Lower lobe of right lung (tissue), 2 donors: ENCODE measurements around the gene MYADML2. TPM values are rescaled to one million over a fixed set of nuclear protein-coding genes. Genes with fewer than 3 reads are reported as not detected.
A peak's percentile ranks its signal among the peaks of the same experiment; 100 is the strongest.

Experiments used
- ATAC-seq, 2 donors: fragments of 200-7000 bp; cut with Tn5 transposase; one replicate each; pipeline ENCODE4 v1.9.1; 2020 to 2022; ENCODE audit warnings: mild to moderate bottlenecking in 2 of 2, moderate library complexity in 2 of 2
- DNase-seq: peaks from one replicate; pipeline ENCODE4 v3.0.0-alpha.2; 2020
- H3K27ac ChIP-seq: fragments of 200-600 bp; one replicate; pipeline ENCODE4 v1.8.0; 2022
- H3K27me3 ChIP-seq: fragments of 200-600 bp; one replicate; pipeline ENCODE4 v1.8.0; 2022; ENCODE audit warnings: low read depth
- H3K36me3 ChIP-seq: fragments of 200-600 bp; one replicate; pipeline ENCODE4 v1.8.0; 2022; ENCODE audit warnings: mild to moderate bottlenecking
- H3K4me1 ChIP-seq: fragments of 200-600 bp; one replicate; pipeline ENCODE4 v1.8.0; 2022
- H3K4me3 ChIP-seq: fragments of 200-600 bp; one replicate; pipeline ENCODE4 v1.8.0; 2022; ENCODE audit warnings: mild to moderate bottlenecking
- H3K9me3 ChIP-seq: fragments of 200-600 bp; one replicate; pipeline ENCODE4 v1.8.0; 2022
- CTCF ChIP-seq: fragments of 200-600 bp; IDR thresholded peaks from one replicate; pipeline ENCODE4 v1.8.0; 2022; ENCODE audit warnings: antibody characterized with exemption, mild to moderate bottlenecking
- intact Hi-C: fragments of 100-400 bp; cut with DNase I; formaldehyde crosslinking; loops from one replicate; pipeline ENCODE4 v1.11.0; 2022
- total RNA-seq: library from RNA; stranded (reverse); fragmentation: NEBNext Ultra II Directional; extraction: Animal tissue kit (Norgen Biotek cat#: 25700); gene quantifications from one replicate; pipeline ENCODE4 v1.2.1, GENCODE V29; 2021
- donor health status: DM: no; HTN: yes; CAD: no; lungs with severe emphysema.

MYADML2 gene
- total RNA-seq, 1 donor from 2014 or later, result not detected

DNA sequence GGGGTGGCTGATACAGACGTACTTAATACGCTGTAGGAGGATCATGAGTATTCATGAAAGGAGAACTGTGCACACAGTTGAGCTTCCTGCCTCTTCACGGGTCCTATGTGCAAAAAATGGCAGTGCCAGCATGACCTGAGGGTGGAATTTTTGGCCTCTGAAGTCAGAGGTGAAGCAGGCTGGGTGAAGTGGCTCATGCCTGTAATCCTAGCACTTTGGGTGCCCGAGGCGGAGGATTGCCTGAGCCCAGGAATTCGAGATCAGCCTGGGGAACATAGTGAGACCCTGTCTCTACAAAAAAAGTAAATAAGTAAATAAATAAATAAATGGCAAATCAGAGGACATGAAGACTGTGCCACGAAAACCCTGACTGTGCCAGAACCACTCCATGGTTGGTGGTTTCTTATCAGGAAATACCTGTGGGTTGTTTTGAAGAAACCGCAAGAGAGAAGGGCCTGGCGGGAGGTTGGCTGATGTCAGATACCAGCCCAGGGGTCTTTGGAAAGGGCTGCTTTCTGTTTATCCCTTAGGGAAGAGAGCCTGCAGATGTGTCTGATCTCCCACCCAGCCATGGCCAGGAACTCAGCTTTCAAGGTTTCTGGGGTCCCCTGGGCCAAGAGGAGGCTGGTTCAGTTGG, 33.8 kb upstream of the MYADML2 start:
- no peak overlapping the region for H3K4me3 ChIP-seq
- ATAC-seq, result peak; percentile 1 to 31
- peak overlapping the region; percentile 43 for H3K27ac ChIP-seq
- intact Hi-C loops, result no loop called here
- no peaks in the 10 kb centered on the region for H3K27me3 ChIP-seq
- no peaks in the 10 kb centered on the region for H3K9me3 ChIP-seq
- H3K36me3 ChIP-seq, result peaks cover 28% of the 10 kb centered on the region
- peaks cover 34% of the 10 kb centered on the region for H3K4me1 ChIP-seq
- no peak for TF ChIP-seq CTCF
- peak; percentile 67 for DNase-seq

GRCh38 chr17:81980122-81980521, 33.1 kb upstream of the MYADML2 start:
- no peak overlapping the region for H3K4me3 ChIP-seq
- DNase-seq (no peak), ATAC-seq (no peak)
- peaks cover 34% of the 10 kb centered on the region for H3K4me1 ChIP-seq
- intact Hi-C loops, result no loop called here
- H3K36me3 ChIP-seq, result peaks cover 21% of the 10 kb centered on the region
- no peaks in the 10 kb centered on the region for H3K9me3 ChIP-seq
- H3K27me3 ChIP-seq, result no peaks in the 10 kb centered on the region
- H3K27ac ChIP-seq, result peak overlapping the region; percentile 43
- TF ChIP-seq CTCF, result no peak

DNA sequence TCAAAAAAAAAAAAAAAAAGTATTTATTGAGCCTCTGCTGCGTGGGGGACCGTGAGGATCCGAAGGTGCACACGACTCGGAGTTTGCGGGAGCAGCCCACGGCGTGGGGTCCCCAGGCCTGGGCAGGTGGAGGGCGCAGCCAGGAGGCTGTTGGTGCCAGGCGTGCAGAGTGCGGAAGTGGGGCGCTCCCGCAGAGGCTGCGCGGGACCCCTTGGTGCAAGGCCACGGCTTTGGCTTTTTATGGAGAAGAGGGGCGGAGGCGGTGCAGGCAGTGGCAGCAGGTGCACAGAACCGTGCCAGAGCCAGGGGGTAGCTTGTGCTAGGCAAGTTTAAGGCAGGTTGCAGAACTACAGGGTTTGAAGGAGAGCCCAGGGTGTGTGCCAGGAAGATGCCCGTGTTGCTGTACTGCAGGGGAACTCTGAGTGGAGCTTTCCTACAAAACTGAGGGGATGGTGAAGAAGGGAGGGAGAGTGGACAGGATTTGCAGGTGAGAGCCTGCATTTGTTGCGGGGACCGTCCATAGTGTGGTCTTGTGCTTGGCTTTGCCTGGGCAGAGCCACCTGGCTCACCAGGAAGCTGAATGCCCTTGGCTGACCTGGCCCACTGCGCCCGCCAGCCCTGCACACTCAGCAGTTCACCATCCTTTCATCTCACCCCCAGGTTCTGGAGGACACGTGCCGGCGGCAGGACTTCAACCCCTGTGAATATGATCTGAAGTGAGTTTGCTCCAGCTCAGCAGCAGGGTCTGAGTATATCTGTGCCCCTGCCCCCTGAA, 31.7 kb upstream of the MYADML2 start:
- peak; percentile 50 for DNase-seq
- Histone ChIP-seq H3K27ac (no peak overlapping the region), H3K27me3 (no peaks in the 10 kb centered on the region)

DNA sequence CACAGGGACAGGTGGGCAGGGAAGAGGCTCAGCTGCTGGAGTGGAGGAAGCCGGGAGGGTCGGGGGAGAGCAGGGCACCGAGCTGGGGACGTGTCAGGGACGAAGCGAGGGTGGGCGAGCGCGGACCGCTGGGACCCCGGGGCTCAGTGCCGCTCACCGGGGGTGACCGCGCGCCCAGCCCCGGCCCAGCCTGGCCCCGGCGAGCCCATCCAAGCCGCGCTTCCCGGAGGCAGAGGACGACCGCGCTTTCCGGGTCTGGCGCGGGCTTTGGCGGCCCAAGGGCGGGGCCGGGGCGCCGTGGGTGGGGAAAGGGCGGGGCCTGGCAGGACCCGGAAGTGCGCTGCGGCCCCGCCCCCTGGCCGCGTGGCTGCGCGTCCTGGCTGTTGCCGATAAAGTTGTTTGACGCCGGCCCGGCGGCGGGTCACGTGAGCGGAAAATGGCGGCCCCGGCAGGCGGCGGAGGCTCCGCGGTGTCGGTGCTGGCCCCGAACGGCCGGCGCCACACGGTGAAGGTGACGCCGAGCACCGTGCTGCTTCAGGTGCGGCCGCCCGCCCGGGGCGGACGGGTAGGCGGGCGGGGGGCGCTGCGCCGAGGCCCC, 30.3 kb upstream of the MYADML2 start, which contains the start of gene ASPSCR1:
Gene ASPSCR1 (plus strand): TSS at position 419 of the 598 bp plus-strand sequence. CDS start 18 bp downstream, at position 437.
- DNase-seq (peak; percentile 94), ATAC-seq (peak; percentile 97)
- Histone ChIP-seq H3K27me3 (no peaks in the 10 kb centered on the region), H3K27ac (peak within 1 kb of the TSS; percentile 96), H3K4me3 (peak within 1 kb of the TSS; percentile 82), H3K36me3 (peaks cover 12% of the 10 kb centered on the region), H3K4me1 (peaks cover 34% of the 10 kb centered on the region), H3K9me3 (no peaks in the 10 kb centered on the region)
- intact Hi-C loops, result no loop called here
- no peak for TF ChIP-seq CTCF

More for the DNA sequence above, 31.7 kb upstream of the MYADML2 start:
- Histone ChIP-seq H3K9me3 (no peaks in the 10 kb centered on the region), H3K4me3 (peak overlapping the region; percentile 82), H3K4me1 (peaks cover 34% of the 10 kb centered on the region), H3K36me3 (peaks cover 12% of the 10 kb centered on the region)
- TF ChIP-seq CTCF, result no peak
- intact Hi-C loops, result no loop called here
- ATAC-seq, result no peak

GRCh38 chr17:81976332-81977210, 29.5 kb upstream of the MYADML2 start:
- no peaks in the 10 kb centered on the region for H3K9me3 ChIP-seq
- DNase-seq, result peak; percentile 76
- ATAC-seq, result peak; percentile 27 to 39

More at GRCh38 chr17:81976332-81977210, 29.5 kb upstream of the MYADML2 start:
- Histone ChIP-seq H3K27ac (peak overlapping the region; percentile 96), H3K4me1 (peaks cover 34% of the 10 kb centered on the region), H3K27me3 (no peaks in the 10 kb centered on the region), H3K36me3 (peaks cover 12% of the 10 kb centered on the region), H3K4me3 (peak overlapping the region; percentile 82)
- intact Hi-C loops, result no loop called here
- no peak for TF ChIP-seq CTCF
